Neural progenitor cell (in vitro differentiated cells): ENCODE results near the gene ZNF276.

Source experiments
- CTCF ChIP-seq: fragments of 200-600 bp; sonication (generic); IDR thresholded peaks from 2 replicates; pipeline ENCODE4 v1.5.1; 2017; ENCODE audit warnings: antibody characterized with exemption, mild to moderate bottlenecking
- EZH2 ChIP-seq: fragments of 200-600 bp; sonication (generic); IDR thresholded peaks from 2 replicates; pipeline ENCODE4 v1.6.1; 2017; ENCODE audit warnings: antibody characterized with exemption, mild to moderate bottlenecking, moderate library complexity
- EZH2phosphoT487 ChIP-seq: fragments of 200-600 bp; sonication (generic); IDR thresholded peaks from 2 replicates; pipeline ENCODE4 v1.6.1; 2017; ENCODE audit warnings: antibody characterized with exemption

GRCh38 chr16:89672177-89672941, 49.0 kb upstream of the ZNF276 start:
- TF ChIP-seq CTCF (no peak), EZH2 (no peak), EZH2phosphoT487 (no peak)
